AG09309 (cell line): Measurements from ENCODE around the gene SDHC.

ENCODE experiments used
- DNase-seq: peaks from one replicate; pipeline ENCODE4 v3.0.0-alpha.2; 2010; ENCODE audit warnings: low read depth
- H3K4me3 ChIP-seq: 2 replicates; pipeline ENCODE4 v1.5.1; 2011; ENCODE audit warnings: mild to moderate bottlenecking, low read depth, low read length, moderate library complexity; ENCODE audit not compliant: control insufficient read depth
- TF ChIP-seq, protein P1 (sequence below): IDR thresholded peaks from 2 replicates; pipeline ENCODE4 v1.5.1; 2011; ENCODE audit warnings: mild to moderate bottlenecking, low read depth, low read length, inconsistent platforms; ENCODE audit not compliant: insufficient read depth, control insufficient read depth; ENCODE audit errors: missing control alignments

The SDHC gene

DNA sequence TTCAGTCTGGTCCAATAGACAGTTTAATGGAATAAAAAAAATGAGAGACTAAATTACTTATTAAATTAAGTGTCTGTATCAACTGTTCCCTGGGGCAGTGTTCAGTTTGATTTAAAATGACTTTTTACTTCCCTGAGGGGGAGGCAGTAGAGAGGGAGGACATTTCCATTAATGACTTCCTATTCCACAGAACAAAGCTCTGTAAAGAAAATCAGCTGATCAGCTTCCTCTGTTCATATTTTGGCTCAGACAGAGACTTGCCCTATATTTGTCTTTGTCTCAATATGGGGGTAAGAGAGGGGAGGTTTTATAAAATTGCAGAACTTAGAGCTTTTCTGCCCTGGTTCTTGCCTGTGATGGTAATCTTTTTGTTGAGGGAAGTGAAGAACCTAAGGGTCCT lies 45.1 kb downstream of the SDHC start:
- no peak for DNase-seq
- TF ChIP-seq, protein P1, sequence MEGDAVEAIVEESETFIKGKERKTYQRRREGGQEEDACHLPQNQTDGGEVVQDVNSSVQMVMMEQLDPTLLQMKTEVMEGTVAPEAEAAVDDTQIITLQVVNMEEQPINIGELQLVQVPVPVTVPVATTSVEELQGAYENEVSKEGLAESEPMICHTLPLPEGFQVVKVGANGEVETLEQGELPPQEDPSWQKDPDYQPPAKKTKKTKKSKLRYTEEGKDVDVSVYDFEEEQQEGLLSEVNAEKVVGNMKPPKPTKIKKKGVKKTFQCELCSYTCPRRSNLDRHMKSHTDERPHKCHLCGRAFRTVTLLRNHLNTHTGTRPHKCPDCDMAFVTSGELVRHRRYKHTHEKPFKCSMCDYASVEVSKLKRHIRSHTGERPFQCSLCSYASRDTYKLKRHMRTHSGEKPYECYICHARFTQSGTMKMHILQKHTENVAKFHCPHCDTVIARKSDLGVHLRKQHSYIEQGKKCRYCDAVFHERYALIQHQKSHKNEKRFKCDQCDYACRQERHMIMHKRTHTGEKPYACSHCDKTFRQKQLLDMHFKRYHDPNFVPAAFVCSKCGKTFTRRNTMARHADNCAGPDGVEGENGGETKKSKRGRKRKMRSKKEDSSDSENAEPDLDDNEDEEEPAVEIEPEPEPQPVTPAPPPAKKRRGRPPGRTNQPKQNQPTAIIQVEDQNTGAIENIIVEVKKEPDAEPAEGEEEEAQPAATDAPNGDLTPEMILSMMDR, result no peak
- H3K4me3 ChIP-seq, result no peak overlapping the region

DNA sequence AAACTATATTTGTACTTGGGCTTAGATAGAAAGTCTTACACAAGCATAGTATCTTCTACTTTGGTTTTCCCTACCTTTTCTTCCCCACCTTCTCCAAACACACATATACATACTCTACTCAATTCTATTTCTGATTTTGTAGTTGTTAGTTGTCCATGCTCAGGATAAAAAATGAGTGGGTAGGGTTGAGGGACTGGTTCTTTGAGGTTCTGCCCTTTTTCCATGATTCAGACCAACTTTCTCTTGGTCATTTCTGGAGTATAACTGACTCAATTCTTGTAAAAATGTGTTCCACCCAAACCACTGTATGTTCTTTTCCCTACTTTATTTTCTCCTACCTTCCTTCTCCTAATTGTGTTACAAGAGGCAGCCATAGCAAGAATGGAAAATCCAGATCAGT lies 50.2 kb downstream of the SDHC start:
- no peak for DNase-seq
- H3K4me3 ChIP-seq, result no peak overlapping the region
- TF ChIP-seq, protein P1, result no peak

DNA sequence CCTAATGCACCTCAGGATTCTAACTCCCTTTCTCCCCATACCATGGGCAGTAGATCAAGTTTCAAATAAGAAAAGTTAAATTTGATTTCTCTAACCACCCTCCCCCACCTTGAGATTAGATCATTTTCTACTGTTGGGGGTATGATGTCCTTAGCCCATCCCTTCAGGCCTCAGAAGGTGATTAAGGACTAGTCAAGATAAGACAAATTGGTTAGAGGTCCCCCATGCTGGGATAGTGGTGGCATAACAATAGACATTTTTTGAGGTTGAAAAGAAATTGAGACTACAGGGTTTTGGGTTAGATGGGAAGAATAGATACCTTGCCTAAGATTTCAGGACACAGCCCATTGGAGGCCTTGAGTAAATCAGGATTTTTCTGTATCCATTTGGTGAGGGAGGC lies 51.0 kb downstream of the SDHC start:
- TF ChIP-seq, protein P1, result no peak
- H3K4me3 ChIP-seq, result no peak overlapping the region
- DNase-seq, result no peak

DNA sequence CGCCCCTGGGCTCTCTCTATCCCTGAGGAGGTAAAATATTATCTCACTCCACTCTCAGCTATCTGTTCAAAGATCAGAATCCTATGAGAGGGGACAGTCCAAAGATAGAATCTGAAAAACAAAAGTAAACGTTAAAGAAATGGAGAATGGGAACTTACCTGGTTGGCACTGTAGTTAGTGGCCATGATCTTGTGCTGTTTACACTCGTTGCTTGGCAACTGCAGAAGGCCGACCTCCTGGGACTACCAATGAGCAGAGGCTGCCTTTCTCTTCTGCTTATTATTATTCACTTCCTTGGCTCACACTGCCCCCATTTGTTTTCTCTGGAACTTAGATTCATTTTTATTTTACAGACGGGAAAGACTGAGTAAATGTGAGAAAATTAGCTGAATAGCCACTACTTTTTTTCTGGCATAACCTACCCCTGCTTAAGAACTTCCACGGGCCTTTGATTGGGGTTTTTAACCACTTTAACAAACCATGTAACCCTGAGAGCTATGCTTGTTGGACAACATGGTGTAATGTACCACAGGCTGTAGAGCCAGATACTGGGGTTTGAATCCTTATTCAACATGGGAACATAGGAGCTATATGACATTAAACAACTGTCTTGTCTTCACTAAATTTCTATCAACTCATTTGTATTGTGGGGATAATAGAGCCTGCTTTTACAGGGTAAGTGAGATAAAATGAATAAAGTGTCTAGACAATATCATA lies 53.7 kb downstream of the SDHC start, which contains the start of gene CFAP126:
TSS of gene CFAP126 (minus strand) at position 193 of the 717 bp plus-strand sequence. CDS start at position 185, 8 bp downstream.
- H3K4me3 ChIP-seq, result no peak within 1 kb of the TSS
- TF ChIP-seq, protein P1, result peak; percentile 7
- DNase-seq, result peak; percentile 35

DNA sequence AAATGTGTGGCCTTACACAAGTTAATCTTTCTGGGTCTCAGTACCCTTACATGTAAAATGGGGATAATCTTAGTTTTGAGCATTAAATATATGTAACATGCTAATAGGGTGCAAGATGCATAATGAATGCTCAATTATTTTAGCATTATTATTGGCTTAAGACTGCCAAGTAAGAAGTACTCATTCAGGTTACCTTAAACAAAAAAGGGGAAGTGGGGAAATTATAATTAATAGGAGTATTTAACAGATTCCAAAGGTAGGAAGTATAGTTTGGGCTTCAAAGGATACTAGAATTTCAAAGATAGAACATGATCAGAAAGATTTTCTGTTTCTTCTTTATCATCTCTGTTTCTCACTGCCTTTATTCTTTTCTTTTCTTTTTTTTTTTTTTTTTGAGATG lies 59.3 kb downstream of the SDHC start:
- TF ChIP-seq, protein P1, result no peak
- no peak for DNase-seq
- H3K4me3 ChIP-seq, result no peak overlapping the region

DNA sequence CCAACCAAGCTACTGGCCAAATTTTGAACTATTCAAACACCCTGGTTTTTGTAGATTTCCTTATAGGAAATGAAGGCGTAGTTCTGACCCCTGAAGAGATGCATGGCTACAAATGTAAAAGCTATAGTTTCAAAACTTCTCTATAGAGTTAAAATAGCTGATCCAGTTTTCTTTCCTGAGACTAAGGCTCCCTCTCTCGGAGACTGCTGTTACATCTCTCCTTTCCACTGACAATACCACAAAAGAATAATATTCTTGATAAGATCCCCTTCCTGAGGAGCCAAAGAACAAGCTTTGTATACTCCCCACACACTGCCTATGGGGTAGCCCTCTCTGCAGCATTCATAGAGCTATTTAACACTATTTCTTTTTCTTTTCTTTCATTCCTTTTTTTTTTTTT lies 60.2 kb downstream of the SDHC start:
- TF ChIP-seq, protein P1, result peak; percentile 11
- no peak for DNase-seq
- H3K4me3 ChIP-seq, result no peak overlapping the region
